Measurements from ENCODE around the gene TPPP2.
A peak's percentile ranks its signal among the peaks of the same experiment; 100 is the strongest.

Gene TPPP2

DNA sequence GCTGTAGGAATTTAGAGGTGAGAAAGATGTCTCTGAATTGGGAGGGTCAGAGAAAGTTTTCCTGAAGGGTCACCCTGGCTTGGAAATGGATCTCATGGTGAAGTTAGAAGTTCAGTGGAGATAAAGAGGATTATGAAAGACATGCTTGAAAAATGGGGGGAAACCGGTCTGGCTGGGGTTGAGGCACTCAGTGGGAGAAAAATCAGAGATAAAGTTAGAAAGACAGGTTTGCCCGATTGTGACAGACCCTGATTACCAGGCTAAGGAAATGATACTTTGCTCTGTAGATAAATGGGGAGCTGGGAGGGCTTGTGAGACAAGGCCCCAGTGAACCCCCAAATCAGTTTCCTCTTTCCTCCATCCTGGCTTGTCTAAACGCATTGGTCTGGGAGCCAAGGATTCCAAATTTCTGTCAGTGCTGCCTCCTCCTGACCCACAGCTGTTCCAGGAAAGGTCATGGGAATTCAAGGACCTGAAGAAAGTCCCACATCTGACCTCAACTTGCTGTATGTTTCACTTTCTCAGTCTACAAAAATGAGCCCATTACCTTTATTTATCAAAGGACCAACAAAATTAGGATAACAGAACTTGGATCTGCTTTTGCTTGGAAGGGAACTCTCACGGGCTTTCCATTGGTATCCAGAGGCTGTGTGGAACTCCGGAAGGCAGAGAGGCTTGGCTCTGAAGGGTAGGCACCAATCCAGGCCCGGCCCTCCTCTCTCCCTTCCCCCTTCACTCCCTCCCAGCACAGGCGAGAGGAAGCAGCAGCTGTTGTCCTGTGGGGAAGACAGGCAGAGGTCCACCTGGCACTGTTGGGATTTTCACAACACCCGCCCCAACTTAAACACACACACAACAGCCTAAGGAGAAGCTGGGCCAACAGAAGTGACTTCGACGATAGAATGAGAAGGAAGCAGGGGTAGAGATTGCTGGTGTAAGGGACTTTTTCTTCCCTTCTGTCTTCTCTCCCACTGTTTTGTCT, 8.7 kb downstream of the TPPP2 start:
- peak; percentile 66 for DNase-seq (ENCODE audit: low read depth)

- DNase-seq (ENCODE audit: low read depth): peak; percentile 67
Measured at GRCh38 chr14:21039585-21040369, 9.8 kb downstream of the TPPP2 start.

DNA sequence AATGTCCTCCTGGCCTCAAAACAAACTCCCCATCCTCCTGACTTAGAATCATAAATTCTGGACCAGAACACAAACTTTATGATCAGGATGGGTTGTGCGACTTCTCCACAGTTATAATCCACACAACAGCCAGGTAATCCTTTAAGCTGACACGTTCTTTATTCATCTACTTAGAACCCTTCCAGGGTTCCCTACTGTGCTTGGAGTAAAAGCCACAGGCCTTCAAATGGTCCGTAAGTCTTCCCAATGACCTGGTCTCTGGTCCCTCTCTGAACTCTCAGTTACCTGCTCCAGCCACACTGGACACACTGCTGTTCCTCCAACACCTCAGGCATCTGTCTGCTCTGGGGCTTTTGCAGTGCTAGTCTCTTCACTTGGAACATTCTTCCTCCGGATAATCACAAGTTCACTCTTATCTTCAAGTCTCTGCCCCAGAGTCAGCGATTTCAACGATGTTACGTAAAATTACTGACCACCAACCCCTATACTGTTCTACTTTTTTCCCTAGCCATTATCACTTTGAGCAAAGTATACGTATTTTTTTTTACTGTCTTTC, 10.4 kb downstream of the TPPP2 start:
- no peak for DNase-seq (ENCODE audit: low read depth)

- DNase-seq (ENCODE audit: low read depth): peak; percentile 57
Measured at GRCh38 chr14:21040941-21041340, 10.9 kb downstream of the TPPP2 start.

DNA sequence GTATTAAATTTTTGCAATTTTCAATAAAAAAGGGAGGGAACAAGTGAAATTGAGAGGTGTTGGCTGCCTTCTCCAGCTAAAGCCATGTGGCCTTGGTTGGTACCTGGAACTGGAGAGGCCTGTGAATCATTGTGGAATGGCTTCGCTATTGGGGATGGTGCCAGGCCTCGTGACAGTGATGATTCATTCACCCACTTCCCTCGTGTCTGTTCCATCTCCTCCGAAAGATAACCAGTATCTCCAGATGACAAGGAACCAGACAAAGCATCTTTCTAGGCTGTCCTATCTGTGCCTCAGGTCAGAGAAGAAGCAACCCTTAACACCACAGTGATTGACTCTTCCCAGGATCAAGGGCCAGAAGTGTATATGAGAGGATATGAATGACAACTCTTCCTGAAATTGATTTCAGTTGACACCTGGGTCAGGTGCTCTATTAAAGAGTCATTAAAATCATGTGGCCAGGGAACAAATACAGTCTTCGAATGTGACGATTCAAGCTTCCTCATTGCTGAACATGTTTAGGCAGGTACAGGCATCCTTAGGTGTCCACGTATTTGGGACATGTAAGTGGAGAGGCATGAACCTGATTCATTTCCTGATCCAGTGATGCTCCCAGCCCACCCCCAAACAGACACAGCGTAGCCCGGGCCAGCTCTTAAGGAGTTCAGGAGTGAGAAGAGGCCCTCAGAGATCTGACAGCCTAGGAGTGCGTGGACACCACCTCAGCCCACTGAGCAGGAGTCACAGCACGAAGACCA, 11.8 kb downstream of the TPPP2 start, which contains the start of gene RNASE7:
TSS of gene RNASE7 (plus strand) at position 687 of the 758 bp plus-strand sequence. CDS start 631 bp downstream, outside the sequence.
- peak; percentile 68 for DNase-seq (ENCODE audit: low read depth)

GRCh38 chr14:21042918-21043317, 12.9 kb downstream of the TPPP2 start:
- DNase-seq (ENCODE audit: low read depth): no peak

DNA sequence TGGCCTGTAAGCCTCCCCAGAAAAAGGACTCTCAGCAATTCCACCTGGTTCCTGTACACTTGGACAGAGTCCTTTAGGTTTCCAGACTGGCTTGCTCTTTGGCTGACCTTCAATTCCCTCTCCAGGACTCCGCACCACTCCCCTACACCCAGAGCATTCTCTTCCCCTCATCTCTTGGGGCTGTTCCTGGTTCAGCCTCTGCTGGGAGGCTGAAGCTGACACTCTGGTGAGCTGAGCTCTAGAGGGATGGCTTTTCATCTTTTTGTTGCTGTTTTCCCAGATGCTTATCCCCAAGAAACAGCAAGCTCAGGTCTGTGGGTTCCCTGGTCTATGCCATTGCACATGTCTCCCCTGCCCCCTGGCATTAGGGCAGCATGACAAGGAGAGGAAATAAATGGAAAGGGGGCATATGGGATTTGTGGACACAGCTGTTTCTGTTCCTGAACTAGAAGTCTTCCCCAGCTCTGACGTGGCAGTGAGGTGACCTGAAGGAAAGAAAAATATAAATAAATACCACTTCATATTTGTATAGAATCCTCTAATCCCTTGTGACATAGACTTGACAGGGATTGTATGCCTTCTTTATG, 13.5 kb downstream of the TPPP2 start:
- DNase-seq (ENCODE audit: low read depth): no peak

DNA sequence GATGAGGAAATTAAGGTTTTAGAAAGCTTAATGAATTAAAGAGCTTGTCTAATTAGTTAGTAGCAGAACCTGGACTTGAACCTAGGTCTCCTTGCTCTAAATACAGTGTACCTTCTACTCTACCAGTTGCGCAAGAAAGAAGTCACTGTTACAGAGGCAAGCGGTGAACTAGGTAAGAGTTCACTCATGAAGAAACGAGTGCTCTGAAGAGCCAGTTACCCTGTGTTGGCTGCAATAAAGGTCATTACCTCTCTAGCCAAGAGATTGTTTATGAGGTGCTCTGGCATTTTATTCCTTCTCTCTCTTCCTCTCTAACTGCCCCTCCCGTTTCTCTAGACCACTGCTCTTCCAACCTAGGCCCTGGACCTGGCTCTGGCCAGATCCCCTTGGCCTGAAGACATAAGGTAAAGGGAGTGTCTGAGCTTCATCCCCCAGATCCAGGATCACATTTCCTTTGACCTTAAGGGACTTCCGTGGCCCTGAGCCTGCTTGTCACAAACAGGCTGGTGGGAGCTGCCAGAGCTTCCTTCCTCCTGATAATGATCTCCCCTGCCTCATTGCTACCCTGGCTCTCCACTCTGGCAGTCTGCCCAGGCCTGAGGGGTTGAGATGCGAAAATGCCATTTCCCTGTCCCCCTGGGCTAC, 14.1 kb downstream of the TPPP2 start:
- DNase-seq (ENCODE audit: low read depth): peak; percentile 8

GRCh38 chr14:21047378-21047781, 17.4 kb downstream of the TPPP2 start:
- peak; percentile 83 for DNase-seq (ENCODE audit: low read depth)

DNA sequence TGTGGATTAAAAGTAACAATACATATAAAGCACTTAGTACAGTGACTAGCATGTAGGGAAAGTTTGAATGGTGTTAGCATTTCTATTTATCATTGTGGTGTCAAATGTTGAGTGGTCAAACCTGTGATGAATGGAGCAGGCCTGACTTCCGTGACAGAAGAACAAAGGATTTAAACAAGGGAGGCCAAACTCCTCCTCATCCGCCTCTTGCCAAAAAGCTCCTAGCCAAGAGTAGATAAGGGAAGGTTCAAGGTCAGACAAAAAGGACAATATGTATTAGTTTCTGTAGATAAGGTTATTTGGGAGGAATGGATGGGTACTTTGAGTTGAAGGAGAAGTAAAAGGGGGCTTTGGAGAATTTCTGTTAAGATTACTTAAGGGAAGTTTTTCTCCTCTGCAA, 18.6 kb downstream of the TPPP2 start:
- DNase-seq (ENCODE audit: low read depth): no peak

DNA sequence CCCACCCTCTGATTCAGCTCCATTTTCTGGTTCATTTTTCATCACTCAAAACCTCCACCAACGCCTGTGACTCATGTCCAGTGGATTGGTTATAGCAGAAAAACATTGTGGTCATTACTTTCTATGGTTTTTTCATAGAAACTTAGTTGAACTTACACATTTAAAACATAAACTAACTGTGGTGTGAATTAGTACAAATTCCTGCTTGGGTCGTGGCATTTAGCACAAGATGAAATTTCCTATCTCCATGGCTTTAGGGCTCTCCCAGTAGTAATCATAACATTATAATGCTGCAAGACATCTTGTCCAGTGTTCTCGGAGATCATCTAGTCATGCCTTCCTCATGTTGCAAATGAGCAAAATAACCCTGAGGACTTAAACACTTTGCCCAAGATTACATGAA, 19.3 kb downstream of the TPPP2 start:
- DNase-seq (ENCODE audit: low read depth): peak; percentile 70

- DNase-seq (ENCODE audit: low read depth): no peak
Measured at GRCh38 chr14:21050597-21050996, 20.6 kb downstream of the TPPP2 start.

- no peak for DNase-seq (ENCODE audit: low read depth)
Measured at GRCh38 chr14:21053184-21054122, 23.4 kb downstream of the TPPP2 start.

- DNase-seq (ENCODE audit: low read depth): no peak
Measured at GRCh38 chr14:21054123-21054767, 24.2 kb downstream of the TPPP2 start.

GRCh38 chr14:21054768-21055145, 24.7 kb downstream of the TPPP2 start:
- no peak for DNase-seq (ENCODE audit: low read depth)

GRCh38 chr14:21055432-21056117, 25.6 kb downstream of the TPPP2 start:
- DNase-seq (ENCODE audit: low read depth): no peak

DNA sequence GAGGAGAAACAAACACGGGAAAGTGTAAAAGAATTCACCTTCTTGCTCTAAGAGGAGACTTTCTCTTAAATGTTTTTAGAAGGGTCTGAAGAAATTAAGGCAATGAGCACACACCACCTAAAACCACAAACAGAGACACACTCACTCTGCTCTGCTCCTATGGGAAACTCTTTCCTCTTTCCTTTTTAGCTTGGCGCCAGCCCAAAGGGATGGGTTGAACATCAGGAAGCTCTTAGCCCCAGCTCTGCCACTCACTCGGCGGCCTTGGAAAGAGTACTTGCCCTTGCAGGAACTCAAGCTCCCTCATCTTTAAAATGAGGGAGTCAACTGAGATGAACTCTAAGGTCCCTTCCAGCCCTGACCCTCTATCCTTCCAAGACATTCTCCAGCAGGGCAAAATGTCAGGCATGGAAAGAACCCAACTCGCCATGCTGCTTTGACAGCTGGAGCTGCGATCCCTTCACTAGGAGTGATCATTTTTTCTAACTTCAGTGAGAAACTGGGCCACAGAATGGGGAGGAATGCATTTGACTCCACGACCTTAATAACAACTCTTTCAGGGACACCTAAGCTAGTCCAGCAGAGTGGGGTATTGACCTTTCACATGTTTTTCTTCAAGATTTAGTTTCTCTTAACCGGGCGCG, 26.6 kb downstream of the TPPP2 start:
- DNase-seq (ENCODE audit: low read depth): peak; percentile 63

All from EH (cell line).